Measurements from ENCODE around the gene SEMA4G.

GRCh38 chr10:101013365-101013825 lies 44.1 kb downstream of the SEMA4G start:
- TF ChIP-seq, protein P1, sequence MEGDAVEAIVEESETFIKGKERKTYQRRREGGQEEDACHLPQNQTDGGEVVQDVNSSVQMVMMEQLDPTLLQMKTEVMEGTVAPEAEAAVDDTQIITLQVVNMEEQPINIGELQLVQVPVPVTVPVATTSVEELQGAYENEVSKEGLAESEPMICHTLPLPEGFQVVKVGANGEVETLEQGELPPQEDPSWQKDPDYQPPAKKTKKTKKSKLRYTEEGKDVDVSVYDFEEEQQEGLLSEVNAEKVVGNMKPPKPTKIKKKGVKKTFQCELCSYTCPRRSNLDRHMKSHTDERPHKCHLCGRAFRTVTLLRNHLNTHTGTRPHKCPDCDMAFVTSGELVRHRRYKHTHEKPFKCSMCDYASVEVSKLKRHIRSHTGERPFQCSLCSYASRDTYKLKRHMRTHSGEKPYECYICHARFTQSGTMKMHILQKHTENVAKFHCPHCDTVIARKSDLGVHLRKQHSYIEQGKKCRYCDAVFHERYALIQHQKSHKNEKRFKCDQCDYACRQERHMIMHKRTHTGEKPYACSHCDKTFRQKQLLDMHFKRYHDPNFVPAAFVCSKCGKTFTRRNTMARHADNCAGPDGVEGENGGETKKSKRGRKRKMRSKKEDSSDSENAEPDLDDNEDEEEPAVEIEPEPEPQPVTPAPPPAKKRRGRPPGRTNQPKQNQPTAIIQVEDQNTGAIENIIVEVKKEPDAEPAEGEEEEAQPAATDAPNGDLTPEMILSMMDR (conservative IDR thresholded peaks at IDR 0.05; ENCODE audit: low read length) = no peak
- TF ChIP-seq EZH2phosphoT487 (IDR thresholded peaks at IDR 0.05; ENCODE audit: borderline replicate concordance) = no peak
